Uterus (tissue), 2 donors: Measurements from ENCODE around the gene STIP1.

ENCODE experiments used
- CTCF ChIP-seq, 4 experiments: fragments of 200-600 bp in 2 of 4; fragments of 450-650 bp in 2 of 4; sonication (generic) in 2 of 4; IDR thresholded peaks; one replicate each; pipeline ENCODE4 v1.5.1; 2016 to 2019; ENCODE audit warnings: antibody characterized with exemption in 4 of 4, mild to moderate bottlenecking in 2 of 4, moderate library complexity in 1 of 4
- POLR2A ChIP-seq, 2 donors: fragments of 450-650 bp; IDR thresholded peaks; one replicate each; pipeline ENCODE4 v1.6.1; 2016; ENCODE audit warnings: antibody characterized with exemption in 2 of 2, mild to moderate bottlenecking in 1 of 2, moderate library complexity in 1 of 2

DNA sequence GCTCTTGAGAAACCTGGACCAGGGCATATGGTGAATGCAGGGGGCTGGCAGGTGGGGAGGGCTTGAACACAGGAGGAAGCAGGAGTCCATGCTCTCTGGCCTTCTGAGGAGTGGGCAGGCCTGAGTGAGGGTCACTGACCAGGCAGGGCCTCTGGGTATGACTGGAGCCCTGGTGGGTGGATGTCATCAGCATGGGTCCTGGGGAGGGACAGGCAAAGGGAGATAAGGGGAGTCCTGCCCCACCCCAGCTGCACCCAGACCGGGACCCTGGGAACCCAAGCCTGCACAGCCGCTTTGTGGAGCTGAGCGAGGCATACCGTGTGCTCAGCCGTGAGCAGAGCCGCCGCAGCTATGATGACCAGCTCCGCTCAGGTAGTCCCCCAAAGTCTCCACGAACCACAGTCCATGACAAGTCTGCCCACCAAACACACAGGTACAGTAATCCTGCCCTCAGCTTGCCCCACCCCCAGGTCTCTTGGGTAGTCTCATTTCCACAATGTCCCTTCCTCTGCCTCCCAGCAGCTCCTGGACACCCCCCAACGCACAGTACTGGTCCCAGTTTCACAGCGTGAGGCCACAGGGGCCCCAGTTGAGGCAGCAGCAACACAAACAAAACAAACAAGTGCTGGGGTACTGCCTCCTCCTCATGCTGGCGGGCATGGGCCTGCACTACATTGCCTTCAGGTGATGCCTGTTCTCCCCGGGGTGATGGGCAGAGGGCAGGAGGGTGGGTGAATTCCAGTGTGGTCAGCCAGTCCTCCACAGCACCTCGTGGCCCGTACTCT is 46.4 kb downstream of the STIP1 start:
- TF ChIP-seq POLR2A (IDR thresholded peaks at IDR 0.05) (no peak), CTCF (IDR thresholded peaks at IDR 0.05) (no peak)
